ACC112 (cell line): Measurements from ENCODE around the gene PHYKPL.
"Not testable (repeated sequence)": the region's sequence is repeated elsewhere in the genome, so short reads cannot be mapped to it uniquely, and the experiment has no call there.

Experiments used
- H2AFZ ChIP-seq: fragments of 200-600 bp; sonication (generic); one replicate; pipeline ENCODE4 v1.6.0; 2017; ENCODE audit warnings: antibody characterized with exemption, low read length; ENCODE audit not compliant: unreplicated experiment
- H3K27ac ChIP-seq: fragments of 200-600 bp; sonication (generic); 2 replicates; pipeline ENCODE4 v1.5.1; 2014; ENCODE audit warnings: low read depth, mild to moderate bottlenecking, antibody characterized with exemption, low read length, moderate library complexity
- H3K27me3 ChIP-seq: fragments of 200-600 bp; sonication (generic); 2 replicates; pipeline ENCODE4 v1.6.1; 2014; ENCODE audit warnings: mild to moderate bottlenecking, antibody characterized with exemption, low read length, moderate library complexity, mixed read lengths; ENCODE audit not compliant: insufficient read depth
- H3K36me3 ChIP-seq: fragments of 200-600 bp; sonication (generic); 2 replicates; pipeline ENCODE4 v1.6.1; 2016; ENCODE audit warnings: mild to moderate bottlenecking, antibody characterized with exemption, low read length, moderate library complexity, mixed read lengths; ENCODE audit not compliant: insufficient read depth
- H3K4me1 ChIP-seq: fragments of 200-600 bp; sonication (generic); one replicate; pipeline ENCODE4 v1.6.1; 2016; ENCODE audit warnings: low read length, mixed read lengths; ENCODE audit not compliant: insufficient read depth, unreplicated experiment, control insufficient read depth
- H3K4me3 ChIP-seq: fragments of 200-600 bp; sonication (generic); 2 replicates; pipeline ENCODE4 v1.5.1; 2014; ENCODE audit warnings: mild to moderate bottlenecking, low read depth, low read length
- H3K79me2 ChIP-seq: fragments of 200-600 bp; sonication (generic); one replicate; pipeline ENCODE4 v1.6.0; 2016; ENCODE audit warnings: low read length; ENCODE audit not compliant: control insufficient read depth, unreplicated experiment, insufficient read depth

The PHYKPL gene

DNA sequence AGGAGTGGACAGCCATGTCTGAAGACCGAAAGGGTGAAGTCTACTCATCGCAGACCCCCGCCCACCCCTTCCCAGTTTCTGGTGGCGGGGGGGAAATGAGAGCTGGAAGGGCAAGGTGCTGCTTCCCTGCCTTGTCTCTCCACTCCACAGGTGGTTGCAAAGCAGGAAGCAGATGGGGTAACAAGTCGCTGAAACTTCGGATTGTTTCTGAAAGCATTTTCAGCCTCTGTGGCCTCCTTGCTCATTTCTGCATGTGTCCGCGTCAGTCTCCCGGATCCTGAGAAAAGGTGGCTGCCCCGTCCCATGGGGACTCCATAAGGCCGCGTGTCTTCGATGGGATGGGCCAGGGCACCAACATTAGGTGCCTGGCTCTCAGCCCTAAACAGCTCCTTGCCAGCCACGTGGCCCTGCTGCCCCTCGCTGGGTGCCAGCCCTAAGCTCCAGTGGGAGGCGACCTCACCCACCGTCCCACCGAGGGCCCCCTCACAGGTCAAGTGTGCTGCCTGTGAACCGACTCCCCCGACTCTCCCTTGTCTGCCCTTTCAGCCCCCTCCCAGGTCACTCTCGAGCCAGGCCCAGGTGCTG lies 971 bp downstream of the PHYKPL start:
- H3K27ac ChIP-seq, result peak overlapping the region; percentile 73
- peak overlapping the region; percentile 97 for H3K4me3 ChIP-seq
- peaks cover 35% of the 10 kb centered on the region for H3K4me1 ChIP-seq
- H3K27me3 ChIP-seq, result no peaks in the 10 kb centered on the region
- peaks cover 36% of the 10 kb centered on the region for H3K79me2 ChIP-seq
- peak overlapping the region; percentile 63 for H2AFZ ChIP-seq
- peaks cover 13% of the 10 kb centered on the region for H3K36me3 ChIP-seq

DNA sequence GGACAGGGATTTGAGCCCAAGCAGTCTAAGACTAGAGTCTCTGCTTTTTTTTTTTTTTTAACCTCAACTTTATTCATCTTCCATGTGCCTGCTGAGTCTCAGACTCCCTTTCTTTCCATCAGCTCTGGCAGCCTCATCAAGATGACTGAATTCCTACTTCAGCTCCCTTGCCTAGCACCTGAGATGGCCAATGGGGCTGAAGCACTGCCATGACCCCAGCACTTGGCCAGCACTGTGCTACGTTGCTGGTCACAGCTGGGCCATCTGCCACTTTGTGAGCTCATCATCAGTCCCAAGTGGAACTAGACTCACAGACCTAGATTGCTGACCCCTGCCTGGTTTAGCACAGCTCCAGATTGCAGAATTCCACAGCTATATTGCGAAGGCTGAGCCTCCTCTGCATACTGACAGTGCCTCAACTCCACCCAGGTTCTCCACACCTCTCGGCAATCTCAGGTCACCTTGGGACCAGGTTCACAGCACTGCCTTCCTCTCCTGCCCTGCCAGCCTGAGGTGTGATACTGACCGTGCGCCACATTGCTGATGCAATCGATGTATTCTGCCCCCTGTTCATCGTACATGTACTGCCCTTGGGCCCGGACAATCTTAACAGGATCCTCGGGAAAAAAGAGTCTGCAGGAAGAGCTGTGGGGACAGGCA lies 1.6 kb downstream of the PHYKPL start:
- H2AFZ ChIP-seq, result no peak overlapping the region
- no peak overlapping the region for H3K27ac ChIP-seq
- peaks cover 35% of the 10 kb centered on the region for H3K4me1 ChIP-seq
- peaks cover 13% of the 10 kb centered on the region for H3K36me3 ChIP-seq
- peak overlapping the region; percentile 97 for H3K4me3 ChIP-seq
- H3K79me2 ChIP-seq, result peaks cover 36% of the 10 kb centered on the region
- H3K27me3 ChIP-seq, result no peaks in the 10 kb centered on the region

DNA sequence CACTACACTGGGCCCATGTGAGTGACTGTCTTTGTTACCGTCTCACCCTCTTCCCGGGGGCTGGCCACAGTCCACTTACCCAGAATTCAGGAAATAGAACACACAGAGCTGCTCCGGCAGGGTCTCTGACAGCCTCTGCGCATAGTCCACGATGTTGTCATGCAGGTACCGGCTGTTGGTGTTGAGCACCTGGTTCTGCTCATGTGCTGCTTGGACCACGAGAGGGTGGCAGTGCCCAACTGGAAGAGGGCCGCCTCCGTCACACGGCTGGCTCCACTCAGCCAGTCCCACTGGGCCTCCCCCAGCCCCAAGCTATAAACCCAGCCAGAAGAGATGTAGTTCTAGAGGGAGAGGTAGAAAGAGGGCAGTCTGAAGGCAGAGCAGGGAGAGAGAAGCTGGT lies 2.7 kb downstream of the PHYKPL start:
- H3K4me3 ChIP-seq, result no peak overlapping the region
- peaks cover 13% of the 10 kb centered on the region for H3K36me3 ChIP-seq

DNA sequence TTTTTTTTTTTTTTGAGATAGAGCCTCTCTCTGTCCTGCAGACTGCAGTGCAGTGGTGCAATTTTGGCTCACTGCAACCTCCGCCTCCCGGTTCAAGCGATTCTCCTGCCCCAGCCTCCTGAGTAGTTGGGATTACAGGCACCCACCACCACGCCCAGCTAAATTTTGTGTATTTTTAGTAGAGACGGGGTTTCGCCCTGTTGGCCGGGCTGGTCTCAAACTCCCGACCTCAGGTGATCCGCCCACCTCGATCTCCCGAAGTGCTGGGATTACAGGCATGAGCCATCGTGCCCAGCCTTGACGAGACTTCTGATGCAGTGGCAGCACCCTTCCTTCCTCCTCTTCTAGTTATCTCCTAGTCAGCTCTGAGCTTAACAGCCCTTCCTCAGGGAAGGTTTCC lies 3.5 kb downstream of the PHYKPL start:
- not testable (repeated sequence) for H3K27me3 ChIP-seq, H3K4me3 ChIP-seq, H3K27ac ChIP-seq, H2AFZ ChIP-seq
- peaks cover 35% of the 10 kb centered on the region for H3K4me1 ChIP-seq
- peaks cover 39% of the 10 kb centered on the region for H3K79me2 ChIP-seq
- H3K36me3 ChIP-seq, result peaks cover 13% of the 10 kb centered on the region

More for the DNA sequence above, 2.7 kb downstream of the PHYKPL start:
- Histone ChIP-seq H3K79me2 (peaks cover 39% of the 10 kb centered on the region), H3K27me3 (no peaks in the 10 kb centered on the region), H3K27ac (no peak overlapping the region), H3K4me1 (peaks cover 35% of the 10 kb centered on the region), H2AFZ (no peak overlapping the region)

DNA sequence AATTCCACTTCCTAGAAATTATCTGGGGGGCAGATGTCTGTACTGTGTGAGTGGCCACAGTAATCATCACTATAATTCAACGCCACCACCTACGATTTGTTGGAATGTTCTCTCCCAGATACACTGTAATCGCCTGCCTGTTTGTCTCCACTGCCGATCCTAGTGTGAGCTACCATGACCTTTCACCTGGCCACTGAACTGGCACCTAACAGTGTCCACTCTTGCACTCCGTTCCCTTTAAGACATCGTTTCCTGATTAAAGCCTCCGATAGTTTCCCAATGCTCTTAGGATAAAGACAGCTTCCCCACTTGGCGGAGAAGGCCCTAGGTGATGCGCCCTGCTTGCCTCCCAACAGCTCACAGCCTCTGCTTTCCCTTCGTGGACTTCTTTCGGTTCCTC lies 4.0 kb downstream of the PHYKPL start:
- Histone ChIP-seq H3K4me1 (peaks cover 35% of the 10 kb centered on the region), H2AFZ (no peak overlapping the region), H3K79me2 (peaks cover 39% of the 10 kb centered on the region), H3K36me3 (peaks cover 13% of the 10 kb centered on the region), H3K27me3 (no peaks in the 10 kb centered on the region), H3K27ac (no peak overlapping the region), H3K4me3 (no peak overlapping the region)

DNA sequence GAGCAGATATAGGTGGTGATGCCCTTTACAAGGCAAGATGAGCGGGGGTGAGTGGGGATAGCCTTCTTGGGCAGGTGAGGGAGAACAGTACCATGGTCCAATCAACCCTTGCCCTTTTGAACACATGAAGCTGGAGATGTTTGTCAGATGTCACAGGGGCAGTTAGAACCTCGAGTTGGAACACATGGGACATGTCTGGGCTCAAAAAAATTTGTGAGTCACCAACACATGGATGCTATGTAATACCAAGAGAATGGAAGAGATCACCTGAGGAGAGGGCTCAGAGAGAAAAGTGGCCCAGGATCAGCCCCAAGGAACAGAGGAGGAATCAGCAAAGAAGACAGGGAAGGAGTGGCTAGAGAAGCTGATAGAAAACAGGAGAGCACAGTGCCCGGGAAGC lies 4.7 kb downstream of the PHYKPL start:
- Histone ChIP-seq H2AFZ (no peak overlapping the region), H3K36me3 (peaks cover 13% of the 10 kb centered on the region), H3K27me3 (no peaks in the 10 kb centered on the region), H3K27ac (no peak overlapping the region), H3K4me1 (peaks cover 33% of the 10 kb centered on the region), H3K79me2 (peaks cover 39% of the 10 kb centered on the region), H3K4me3 (no peak overlapping the region)

DNA sequence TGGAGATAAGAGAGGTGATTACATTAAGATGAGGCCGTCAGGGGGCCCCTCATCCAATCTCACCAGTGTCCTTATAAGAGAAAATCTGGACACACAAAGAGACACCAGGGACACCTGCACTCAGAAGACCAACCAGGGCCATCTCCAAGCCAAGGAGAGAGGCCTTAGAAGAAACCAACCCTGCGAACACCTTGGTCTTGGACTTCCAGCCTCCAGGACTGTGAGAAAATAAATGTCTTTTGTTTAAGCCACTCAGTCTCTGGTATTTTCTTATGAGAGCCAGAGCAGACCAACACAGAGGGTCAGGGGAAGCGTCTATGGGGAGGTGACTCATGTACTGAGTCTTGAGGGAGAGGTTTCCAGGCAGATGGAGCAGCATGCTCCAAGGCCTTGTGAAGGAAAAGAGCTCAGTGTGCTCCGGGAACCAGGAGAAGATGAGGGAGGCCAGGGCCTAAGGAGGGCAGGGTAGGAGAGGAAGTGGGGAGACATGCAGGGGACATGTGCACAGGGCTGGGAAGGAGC lies 5.4 kb downstream of the PHYKPL start:
- Histone ChIP-seq H3K27me3 (no peaks in the 10 kb centered on the region), H3K4me1 (peaks cover 30% of the 10 kb centered on the region), H3K27ac (no peak overlapping the region), H3K4me3 (no peak overlapping the region), H3K79me2 (peaks cover 39% of the 10 kb centered on the region), H2AFZ (no peak overlapping the region), H3K36me3 (peaks cover 13% of the 10 kb centered on the region)

DNA sequence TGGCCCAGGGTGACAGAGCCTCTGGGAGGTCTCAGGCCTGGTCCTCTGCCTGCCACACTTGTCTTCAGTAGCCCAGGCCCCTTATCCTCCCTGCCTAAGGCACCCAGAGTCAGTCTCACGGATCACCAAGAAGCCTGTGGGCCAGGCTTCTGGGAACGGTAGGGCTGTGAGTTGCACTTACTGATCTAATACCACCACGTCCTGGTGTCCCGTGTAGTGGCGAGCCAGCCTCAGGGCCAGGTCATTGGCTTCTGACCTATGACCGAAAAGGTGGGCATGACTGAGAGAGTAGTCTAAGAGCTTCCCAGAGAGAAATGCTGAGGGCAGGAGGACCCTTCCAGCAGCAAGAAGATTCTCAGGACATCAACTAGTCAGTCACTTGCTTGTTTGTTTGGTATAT lies 7.4 kb downstream of the PHYKPL start:
- Histone ChIP-seq H3K36me3 (peaks cover 18% of the 10 kb centered on the region), H3K4me3 (no peak overlapping the region), H3K27me3 (no peaks in the 10 kb centered on the region), H3K79me2 (peaks cover 21% of the 10 kb centered on the region), H2AFZ (no peak overlapping the region), H3K4me1 (peaks cover 17% of the 10 kb centered on the region), H3K27ac (no peak overlapping the region)

DNA sequence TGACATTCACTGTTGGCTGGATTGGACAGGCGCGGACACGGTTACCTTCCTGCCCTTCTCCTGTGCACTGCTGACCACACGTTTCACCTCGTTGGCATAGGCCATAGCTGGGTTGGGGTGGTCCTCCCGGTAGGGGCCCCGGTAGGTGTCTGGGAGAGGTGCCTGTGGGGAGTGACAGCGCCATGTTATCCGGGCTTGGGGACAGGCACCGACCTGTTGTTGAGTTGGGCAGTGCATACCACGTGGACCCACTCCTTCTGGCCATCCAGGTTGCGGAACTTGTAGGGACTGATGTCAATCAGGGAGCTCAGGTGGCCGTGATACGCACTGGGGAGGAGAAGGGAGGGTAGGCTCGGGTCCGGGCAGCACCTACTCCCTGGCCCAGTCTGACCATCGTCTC lies 8.2 kb downstream of the PHYKPL start:
- Histone ChIP-seq H3K27ac (no peak overlapping the region), H3K79me2 (peaks cover 13% of the 10 kb centered on the region), H3K27me3 (no peaks in the 10 kb centered on the region), H2AFZ (no peak overlapping the region), H3K36me3 (peaks cover 18% of the 10 kb centered on the region), H3K4me3 (no peak overlapping the region), H3K4me1 (peaks cover 12% of the 10 kb centered on the region)

DNA sequence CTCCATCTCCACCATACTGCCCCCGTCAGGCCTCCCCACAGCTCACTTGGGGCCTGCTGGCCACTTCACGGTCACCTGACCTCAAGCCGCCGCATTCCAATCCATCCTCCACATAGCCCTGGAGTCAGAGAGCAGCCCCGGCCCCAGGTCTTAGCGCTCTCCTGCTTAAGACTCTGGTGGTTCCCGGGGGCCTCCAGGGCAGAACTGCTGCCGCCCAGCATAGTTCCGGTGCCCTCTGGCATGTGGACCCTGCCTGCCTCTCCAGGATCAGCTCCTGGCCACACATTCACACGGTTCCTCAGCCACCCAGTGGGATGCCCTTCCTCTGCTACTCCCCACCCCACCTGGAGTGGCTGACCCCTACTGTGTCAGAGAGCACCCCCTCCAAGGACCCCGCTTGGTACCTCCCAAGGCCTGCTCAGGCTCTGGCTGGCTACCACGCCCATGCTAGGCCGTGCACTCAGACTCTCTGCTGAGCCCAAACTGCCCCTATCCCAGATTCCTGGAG lies 8.7 kb downstream of the PHYKPL start:
- Histone ChIP-seq H3K27me3 (no peaks in the 10 kb centered on the region), H3K79me2 (peaks cover 10% of the 10 kb centered on the region), H3K4me1 (peaks cover 12% of the 10 kb centered on the region), H2AFZ (no peak overlapping the region), H3K4me3 (no peak overlapping the region), H3K27ac (no peak overlapping the region), H3K36me3 (peaks cover 18% of the 10 kb centered on the region)
